Measurements from ENCODE around the gene POFUT2.

- TF ChIP-seq EZH2 (IDR thresholded peaks at IDR 0.05; ENCODE audit: low read length, unreplicated experiment): no peak
- TF ChIP-seq CTCF (conservative IDR thresholded peaks at IDR 0.05; ENCODE audit: low read depth, low read length): no peak
- no peak for TF ChIP-seq EZH2phosphoT487 (IDR thresholded peaks at IDR 0.05; ENCODE audit: borderline replicate concordance, low read length)
These were observed 59.5 kb downstream of the POFUT2 start for GRCh38 chr21:45228171-45228641.

Measured in PC-3 (cell line).